ENCODE results near the gene LRAT. TPM values are rescaled to one million over a fixed set of nuclear protein-coding genes. Genes with fewer than 3 reads are reported as not detected.
"Not testable (repeated sequence)": the region's sequence is repeated elsewhere in the genome, so short reads cannot be mapped to it uniquely, and the experiment has no call there.

Gene LRAT
- total RNA-seq (2014; rRNA removed; shearing (Covaris generic); ENCODE audit: low replicate concordance): 0.17 TPM in 2 replicates

GRCh38 chr4:154743683-154744340 lies at the start of gene LRAT:
TSS of gene LRAT (plus strand) at chr4:154744000. CDS start at chr4:154744327, 327 bp downstream.
- no peak for DNase-seq (ENCODE audit: low read depth)
- in situ Hi-C loops (cut with HindIII; ENCODE audit: low pct_unique_long_range_greater_than_20kb, low sequenced_read_pairs): no loop called here

GRCh38 chr4:154707877-154708276 lies 35.9 kb upstream of the LRAT start:
- in situ Hi-C loops (cut with HindIII; ENCODE audit: low pct_unique_long_range_greater_than_20kb, low sequenced_read_pairs): no loop called here
- peak; percentile 45 for DNase-seq (ENCODE audit: low read depth)

GRCh38 chr4:154709550-154709949 lies 34.2 kb upstream of the LRAT start:
- DNase-seq (ENCODE audit: low read depth): no peak

GRCh38 chr4:154711522-154711921 lies 32.3 kb upstream of the LRAT start:
- in situ Hi-C loops (cut with HindIII; ENCODE audit: low pct_unique_long_range_greater_than_20kb, low sequenced_read_pairs): no loop called here
- no peak for DNase-seq (ENCODE audit: low read depth)

More at GRCh38 chr4:154709550-154709949, 34.2 kb upstream of the LRAT start:
- in situ Hi-C loops (cut with HindIII; ENCODE audit: low pct_unique_long_range_greater_than_20kb, low sequenced_read_pairs): no loop called here

- in situ Hi-C loops (cut with HindIII; ENCODE audit: low pct_unique_long_range_greater_than_20kb, low sequenced_read_pairs): no loop called here
- no peak for DNase-seq (ENCODE audit: low read depth)
These were observed 29.3 kb upstream of the LRAT start for GRCh38 chr4:154714339-154715040.

- peak; percentile 54 for DNase-seq (ENCODE audit: low read depth)
- in situ Hi-C loops (cut with HindIII; ENCODE audit: low pct_unique_long_range_greater_than_20kb, low sequenced_read_pairs): no loop called here
These were observed 24.7 kb upstream of the LRAT start for GRCh38 chr4:154719087-154719486.

GRCh38 chr4:154720123-154720522 lies 23.7 kb upstream of the LRAT start:
- peak; percentile 85 for DNase-seq (ENCODE audit: low read depth)
- in situ Hi-C loops (cut with HindIII; ENCODE audit: low pct_unique_long_range_greater_than_20kb, low sequenced_read_pairs): no loop called here

GRCh38 chr4:154720618-154721267 lies 23.1 kb upstream of the LRAT start:
- in situ Hi-C loops (cut with HindIII; ENCODE audit: low pct_unique_long_range_greater_than_20kb, low sequenced_read_pairs): no loop called here

GRCh38 chr4:154722262-154722661 lies 21.5 kb upstream of the LRAT start:
- DNase-seq (ENCODE audit: low read depth): peak; percentile 29
- in situ Hi-C loops (cut with HindIII; ENCODE audit: low pct_unique_long_range_greater_than_20kb, low sequenced_read_pairs): no loop called here

More at GRCh38 chr4:154720618-154721267, 23.1 kb upstream of the LRAT start:
- no peak for DNase-seq (ENCODE audit: low read depth)

- DNase-seq (ENCODE audit: low read depth); in situ Hi-C loops (cut with HindIII; ENCODE audit: low pct_unique_long_range_greater_than_20kb, low sequenced_read_pairs): not testable (repeated sequence)
These were observed 20.2 kb upstream of the LRAT start for GRCh38 chr4:154723601-154724000.

- in situ Hi-C loops (cut with HindIII; ENCODE audit: low pct_unique_long_range_greater_than_20kb, low sequenced_read_pairs): no loop called here
- peak; percentile 29 for DNase-seq (ENCODE audit: low read depth)
These were observed 16.3 kb upstream of the LRAT start for GRCh38 chr4:154727540-154727939.

- no peak for DNase-seq (ENCODE audit: low read depth)
- in situ Hi-C loops (cut with HindIII; ENCODE audit: low pct_unique_long_range_greater_than_20kb, low sequenced_read_pairs): no loop called here
These were observed 12.0 kb upstream of the LRAT start for GRCh38 chr4:154731756-154732155.

- in situ Hi-C loops (cut with HindIII; ENCODE audit: low pct_unique_long_range_greater_than_20kb, low sequenced_read_pairs): no loop called here
- no peak for DNase-seq (ENCODE audit: low read depth)
These were observed 11.1 kb upstream of the LRAT start for GRCh38 chr4:154732669-154733068.

- in situ Hi-C loops (cut with HindIII; ENCODE audit: low pct_unique_long_range_greater_than_20kb, low sequenced_read_pairs): no loop called here
These were observed 7.0 kb upstream of the LRAT start for GRCh38 chr4:154736770-154737169.

GRCh38 chr4:154738426-154738825 lies 5.4 kb upstream of the LRAT start:
- DNase-seq (ENCODE audit: low read depth): no peak

More at GRCh38 chr4:154736770-154737169, 7.0 kb upstream of the LRAT start:
- DNase-seq (ENCODE audit: low read depth): no peak

GRCh38 chr4:154739111-154739510 lies 4.7 kb upstream of the LRAT start:
- in situ Hi-C loops (cut with HindIII; ENCODE audit: low pct_unique_long_range_greater_than_20kb, low sequenced_read_pairs): no loop called here
- no peak for DNase-seq (ENCODE audit: low read depth)

More at GRCh38 chr4:154738426-154738825, 5.4 kb upstream of the LRAT start:
- in situ Hi-C loops (cut with HindIII; ENCODE audit: low pct_unique_long_range_greater_than_20kb, low sequenced_read_pairs): no loop called here

GRCh38 chr4:154740462-154740861 lies 3.3 kb upstream of the LRAT start:
- in situ Hi-C loops (cut with HindIII; ENCODE audit: low pct_unique_long_range_greater_than_20kb, low sequenced_read_pairs): no loop called here
- no peak for DNase-seq (ENCODE audit: low read depth)

GRCh38 chr4:154741131-154741665 lies 2.6 kb upstream of the LRAT start:
- in situ Hi-C loops (cut with HindIII; ENCODE audit: low pct_unique_long_range_greater_than_20kb, low sequenced_read_pairs): no loop called here

More at GRCh38 chr4:154741131-154741665, 2.6 kb upstream of the LRAT start:
- no peak for DNase-seq (ENCODE audit: low read depth)

Data from Caki2 (cell line).